ENCODE measurements around the gene AMN. TPM values are rescaled to one million over a fixed set of nuclear protein-coding genes. Genes with fewer than 3 reads are reported as not detected.

AMN gene
- total and polyA plus RNA-seq, 9 of the 15 experiments (the other 6 are each of a cell fraction or from before 2014, with no cell fraction given): 0.04 to 0.14 TPM; not detected in 7

DNA sequence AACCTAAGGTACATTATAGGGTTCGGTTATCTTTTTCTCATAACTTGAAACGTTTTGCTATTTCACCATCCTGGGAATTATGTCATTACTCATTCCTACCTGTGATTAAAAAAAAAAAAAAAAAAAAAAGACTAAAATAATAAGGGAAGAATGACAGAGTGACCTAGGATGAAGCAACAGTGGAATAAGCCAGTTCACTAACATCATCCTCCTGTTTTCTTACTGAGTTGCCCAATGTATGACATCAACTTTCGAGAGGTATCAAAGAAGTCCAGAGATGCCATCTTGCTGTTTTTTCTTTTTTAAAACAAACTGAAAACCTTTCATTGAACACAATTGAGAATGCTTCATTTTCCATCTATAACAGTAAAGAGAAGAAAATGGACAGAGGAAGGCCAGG, 42.8 kb downstream of the AMN start (continued):
- TF ChIP-seq ESRRB (CRISPR knock-in tag; IDR thresholded peaks at IDR 0.05; ENCODE audit: borderline replicate concordance): no peak
- TF ChIP-seq ZNF592 (IDR thresholded peaks at IDR 0.05): no peak
- TF ChIP-seq CGGBP1 (CRISPR knock-in tag; IDR thresholded peaks at IDR 0.05): no peak
- TF ChIP-seq BCOR (IDR thresholded peaks at IDR 0.05): no peak
- no peak for TF ChIP-seq ZNF175 (CRISPR knock-in tag; IDR thresholded peaks at IDR 0.05; ENCODE audit: low read depth)

DNA sequence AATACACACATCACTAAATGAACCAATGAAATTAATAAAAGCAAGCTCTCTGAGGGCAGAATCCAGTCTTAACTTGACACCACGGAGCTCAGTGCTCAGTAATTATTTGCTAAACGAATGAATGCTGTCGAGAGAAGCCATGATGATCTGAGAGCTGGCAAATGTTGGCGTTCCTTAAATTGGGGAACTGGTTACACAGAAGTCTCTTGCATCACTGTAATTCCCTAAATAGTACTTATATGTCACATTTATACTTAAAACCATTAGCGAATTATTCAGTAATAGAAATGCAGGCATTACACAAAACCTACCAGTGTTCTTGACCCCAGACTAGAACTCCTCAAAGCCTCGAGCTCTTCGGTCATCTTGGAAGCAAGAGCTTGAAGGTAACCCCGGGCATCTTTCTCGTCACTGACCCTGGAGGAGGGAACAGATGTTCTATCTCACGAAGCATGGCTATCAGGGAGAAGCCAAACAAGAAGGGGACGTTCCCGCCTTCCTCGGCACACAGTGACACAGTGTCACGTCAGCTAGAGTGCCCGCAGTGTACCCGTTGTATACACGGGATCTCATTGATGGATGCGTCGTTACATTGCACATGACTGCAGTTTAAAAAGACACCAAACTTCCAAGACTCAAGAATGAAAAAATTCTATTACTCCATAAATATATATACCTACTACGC, 43.6 kb downstream of the AMN start:
- Histone ChIP-seq H3K27me3 (ENCODE audit: control insufficient read depth in 2 of 2, insufficient read depth in 2 of 2, low read length in 2 of 2) (no peaks in the 10 kb centered on the region), H3K4me2 (ENCODE audit: insufficient read depth, low read length) (no peak overlapping the region), H3K9me3 (replicated peaks; ENCODE audit: control insufficient read depth, insufficient read depth, low read depth, low read length) (no peaks in the 10 kb centered on the region), H3K79me2 (ENCODE audit: control insufficient read depth, insufficient read depth, low read length) (no peaks in the 10 kb centered on the region), H3K36me3 (ENCODE audit: control insufficient read depth, insufficient read depth, low read length) (peaks cover 56% of the 10 kb centered on the region; the same call in 2 of the 3 replicates), H3K9ac (ENCODE audit: insufficient read depth in 1 of 2, low read depth in 2 of 2, low read length in 2 of 2) (no peak overlapping the region), H2AFZ (ENCODE audit: low read depth, low read length) (no peak overlapping the region), H3K4me3 (no peak overlapping the region), H3K4me1 (replicated peaks in 1 of 2; ENCODE audit: control insufficient read depth in 2 of 2, insufficient read depth in 2 of 2, low read length in 2 of 2) (peaks cover 0 to 5% of the 10 kb centered on the region in 2 experiments; a peak in 1 of 5 replicates), H4K20me1 (replicated peaks; ENCODE audit: control insufficient read depth, insufficient read depth, low read length) (no peaks in the 10 kb centered on the region), H3K9me1 (ENCODE audit: control insufficient read depth, insufficient read depth, low read length) (no peaks in the 10 kb centered on the region), H3K27ac (ENCODE audit: extremely low read depth, low read depth, low read length) (no peak overlapping the region)
- no TSS peak for BruUV-seq (replicated peaks)
- FAIRE-seq (no peak), ATAC-seq (no peak), DNase-seq (ENCODE audit: extremely low read depth in 1 of 4, low spot score in 3 of 4) (no peak)
- ChIA-PET POLR2A (interaction anchor here (0.9 kb wide), 1 partner anchor 272 kb away, joined by 3 read pairs; no protein-coding TSS in a partner anchor), CTCF (ENCODE audit: low intra/inter-chr PET ratio) (no interaction called here)
- in situ Hi-C loops (cut with MboI): no loop called here
- WGBS (ENCODE audit: insufficient coverage, low coverage, missing lambda C conversion rate): 90% methylated on average over 20 of the region's 20 CpGs
- intact Hi-C loops (cut with micrococcal nuclease): no loop called here
- no peak for TF ChIP-seq TAF15 (IDR thresholded peaks at IDR 0.05; ENCODE audit: low read depth, low read length)
- no peak for TF ChIP-seq ESRRA (IDR thresholded peaks at IDR 0.05; ENCODE audit: borderline replicate concordance, low read depth)
- TF ChIP-seq RREB1 (CRISPR knock-in tag; IDR thresholded peaks at IDR 0.05): no peak
- TF ChIP-seq ZC3H4 (CRISPR knock-in tag; IDR thresholded peaks at IDR 0.05; ENCODE audit: borderline replicate concordance): no peak
- TF ChIP-seq TCFL5 (CRISPR knock-in tag; conservative IDR thresholded peaks at IDR 0.05): no peak
